NCI-H82 treated with DMSO at 0.1 percent for 48 hours (cell line): Measurements from ENCODE around the gene CHPT1.
"Not testable (repeated sequence)": the region's sequence is repeated elsewhere in the genome, so short reads cannot be mapped to it uniquely, and the experiment has no call there.

Experiments used
- DNase-seq: peaks from one replicate; lab custom pipeline; 2025; ENCODE audit not compliant: unreplicated experiment; lab: John Stamatoyannopoulos, UW

Gene CHPT1

GRCh38 chr12:101697197-101697929 lies at the start of gene CHPT1:
Gene CHPT1 (plus strand): TSS chr12:101697640. CDS start chr12:101697862, 222 bp downstream.
- DNase-seq = peak; percentile 50

- DNase-seq = no peak
These were observed 49.7 kb upstream of the CHPT1 start for GRCh38 chr12:101647711-101648110.

GRCh38 chr12:101648195-101648594 lies 49.2 kb upstream of the CHPT1 start:
- DNase-seq = no peak

DNA sequence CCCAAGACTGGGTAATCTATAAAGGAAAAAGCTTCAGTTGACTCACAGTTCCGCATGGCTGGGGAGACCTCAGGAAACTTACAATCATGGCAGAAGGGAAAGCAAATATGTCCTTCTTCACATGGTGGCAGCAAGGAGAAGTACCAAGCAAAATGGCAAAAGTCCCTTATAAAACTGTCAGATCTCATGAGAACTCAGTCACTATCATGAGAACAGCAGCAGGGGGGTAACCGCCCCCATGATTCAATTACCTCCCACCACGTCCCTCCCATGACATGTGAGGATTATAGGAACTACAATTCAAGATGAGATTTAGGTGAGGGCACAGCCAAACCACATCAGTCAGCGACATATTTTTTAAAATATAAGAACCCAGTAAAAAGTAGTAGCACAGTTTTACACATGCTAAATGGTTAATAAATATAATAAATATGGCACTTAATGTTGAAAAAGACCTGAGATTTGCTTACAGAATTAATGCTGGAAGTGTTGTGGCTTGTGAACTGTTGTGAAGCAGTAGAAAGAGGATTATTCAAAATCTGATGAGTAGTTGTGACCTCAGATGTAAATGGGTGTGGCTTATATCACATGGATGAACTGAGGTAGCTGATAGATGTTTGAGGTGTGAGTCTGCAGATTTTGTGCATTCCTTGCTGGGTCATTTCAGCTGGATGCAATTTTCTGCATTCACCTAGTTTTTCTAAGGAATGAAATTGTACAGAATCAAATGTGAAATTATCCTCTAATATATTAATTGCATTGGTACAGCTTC lies 46.9 kb upstream of the CHPT1 start:
- no peak for DNase-seq

DNA sequence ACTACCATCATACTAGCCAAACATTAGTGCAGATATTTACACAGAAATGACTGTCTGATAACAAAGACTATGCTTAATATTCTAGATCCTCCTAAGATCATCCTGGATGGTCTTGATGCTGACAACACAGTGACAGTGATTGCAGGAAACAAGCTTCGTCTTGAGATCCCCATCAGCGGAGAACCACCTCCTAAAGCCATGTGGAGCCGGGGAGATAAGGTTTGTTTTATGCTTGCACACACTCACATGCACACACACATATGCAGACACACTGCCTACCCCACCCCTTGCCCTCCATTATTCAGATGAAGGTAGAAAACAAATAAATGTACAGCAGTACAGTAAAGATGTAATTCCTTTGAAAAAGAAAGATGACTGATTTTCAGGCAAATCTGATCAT lies 44.4 kb upstream of the CHPT1 start:
- DNase-seq = no peak

- no peak for DNase-seq
These were observed 43.9 kb upstream of the CHPT1 start for GRCh38 chr12:101653503-101653902.

DNA sequence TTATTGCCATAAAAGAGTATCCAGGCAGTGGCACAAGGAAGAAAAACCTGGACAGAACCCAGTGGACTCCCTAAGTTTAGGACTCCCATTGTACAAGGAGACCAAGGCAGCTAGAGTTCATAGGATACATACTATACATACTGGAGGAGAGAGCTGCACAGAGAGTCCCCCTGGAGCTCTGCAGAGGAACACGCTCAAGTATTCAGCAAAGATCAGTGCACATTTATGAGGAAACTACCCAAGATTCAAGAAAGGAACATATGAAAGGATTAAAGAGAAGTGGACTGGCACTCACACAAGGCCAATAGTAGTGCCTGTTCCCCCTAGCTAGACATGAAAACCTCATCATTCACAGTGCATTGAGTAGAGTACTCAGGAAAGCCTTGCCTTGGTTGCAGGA lies 43.0 kb upstream of the CHPT1 start:
- DNase-seq = no peak

GRCh38 chr12:101655393-101655792 lies 42.0 kb upstream of the CHPT1 start:
- no peak for DNase-seq

DNA sequence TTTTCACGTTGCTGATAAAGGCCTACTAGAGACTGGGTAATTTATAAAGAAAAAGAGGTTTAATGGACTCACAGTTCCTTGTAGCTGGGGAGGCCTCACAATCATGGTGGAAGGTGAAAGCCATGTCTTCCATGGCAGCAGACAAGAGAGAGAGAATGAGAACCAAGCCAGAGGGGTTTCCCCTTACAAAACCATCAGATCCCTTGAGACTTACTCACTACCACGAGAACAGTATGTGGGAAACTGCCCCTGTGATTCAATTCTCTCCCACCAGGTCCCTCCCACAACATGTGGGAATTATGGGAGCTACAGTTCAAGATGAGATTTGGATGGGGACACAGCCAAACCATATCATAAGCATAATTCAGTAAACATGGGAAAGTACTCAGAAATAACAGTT lies 36.8 kb upstream of the CHPT1 start:
- not testable (repeated sequence) for DNase-seq

- no peak for DNase-seq
These were observed 34.1 kb upstream of the CHPT1 start for GRCh38 chr12:101663298-101663697.

GRCh38 chr12:101664992-101665391 lies 32.4 kb upstream of the CHPT1 start:
- no peak for DNase-seq

DNA sequence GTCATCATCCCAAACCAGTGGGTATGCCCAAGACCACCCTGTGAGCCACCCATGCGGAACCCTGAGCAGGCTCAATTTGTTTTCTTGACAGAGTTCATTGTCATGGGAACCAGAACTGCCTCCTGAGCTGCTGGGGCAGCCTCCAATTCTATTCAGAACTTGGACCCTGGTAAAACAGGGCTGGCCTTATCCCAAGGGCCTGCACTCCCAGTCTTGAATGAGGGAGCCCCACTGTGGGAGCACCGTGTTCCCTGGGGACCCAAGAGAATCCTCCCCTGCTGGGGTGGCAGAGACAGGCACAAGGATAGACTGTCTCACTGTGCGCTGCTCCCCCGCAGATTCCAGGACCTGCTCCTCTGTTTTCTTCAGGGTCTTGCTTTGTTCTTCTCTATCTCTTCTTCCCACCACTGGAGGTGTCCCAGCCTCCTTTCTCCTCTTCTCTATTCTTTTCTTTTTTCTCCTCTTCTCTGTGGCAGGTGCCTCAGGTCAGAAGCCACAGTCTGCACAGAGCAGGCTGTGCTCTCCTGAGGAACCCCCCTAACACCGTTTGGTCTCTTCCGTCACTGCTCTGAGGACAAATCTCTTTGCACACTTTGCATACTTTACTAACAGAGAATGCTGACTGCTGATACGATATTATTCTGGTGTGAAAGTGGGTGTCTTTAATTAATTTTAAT lies 31.2 kb upstream of the CHPT1 start:
- no peak for DNase-seq

- no peak for DNase-seq
These were observed 29.8 kb upstream of the CHPT1 start for GRCh38 chr12:101667591-101667990.

- DNase-seq = no peak
These were observed 27.3 kb upstream of the CHPT1 start for GRCh38 chr12:101670007-101670671.

GRCh38 chr12:101671157-101671791 lies 26.2 kb upstream of the CHPT1 start:
- DNase-seq = no peak

- no peak for DNase-seq
These were observed 25.6 kb upstream of the CHPT1 start for GRCh38 chr12:101671833-101672232.

DNA sequence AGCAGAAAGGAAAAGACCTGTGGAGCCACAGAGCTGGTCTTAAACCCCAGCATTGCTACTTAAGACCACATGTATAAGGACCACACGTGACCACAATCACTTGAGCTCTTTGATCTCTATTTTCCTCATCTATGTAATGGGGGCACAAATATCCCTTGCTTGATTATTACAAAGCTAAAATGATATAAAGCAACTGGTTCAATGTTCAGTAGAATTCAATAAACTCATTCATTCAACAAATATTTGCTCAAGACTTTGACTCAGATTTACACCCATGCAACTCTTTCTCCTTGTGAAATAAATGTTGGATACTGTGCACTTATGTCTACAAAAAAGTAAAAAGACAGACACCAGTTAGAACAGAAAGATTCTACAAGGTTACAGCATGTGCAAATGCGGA lies 21.9 kb upstream of the CHPT1 start:
- DNase-seq = no peak

GRCh38 chr12:101676497-101676896 lies 20.9 kb upstream of the CHPT1 start:
- not testable (repeated sequence) for DNase-seq

- no peak for DNase-seq
These were observed 19.4 kb upstream of the CHPT1 start for GRCh38 chr12:101678081-101678480.

GRCh38 chr12:101680240-101680639 lies 17.2 kb upstream of the CHPT1 start:
- DNase-seq = no peak

- DNase-seq = no peak
These were observed 16.8 kb upstream of the CHPT1 start for GRCh38 chr12:101680647-101681046.
